HepG2 (cell line): ENCODE data around the gene SECISBP2L.

Source experiments
- ATF6 ChIP-seq: sonication (generic); formaldehyde crosslinking; conservative IDR thresholded peaks from 2 replicates; pipeline ENCODE4 v1.4.0; 2020; ENCODE audit warnings: missing genetic modification reagents
- BHLHE40 ChIP-seq: IDR thresholded peaks from 2 replicates; pipeline ENCODE4 v1.6.1; 2011; ENCODE audit warnings: low read length, improper control_type of control experiment
- CBFB ChIP-seq: sonication (generic); formaldehyde crosslinking; IDR thresholded peaks from 2 replicates; pipeline ENCODE4 v1.4.0; 2020; ENCODE audit warnings: missing genetic modification reagents
- CTCF ChIP-seq: sonication (generic); formaldehyde crosslinking; IDR thresholded peaks from 2 replicates; pipeline ENCODE4 v1.5.0; 2020; ENCODE audit warnings: mild to moderate bottlenecking, missing genetic modification reagents, moderate library complexity
- EP300 ChIP-seq, 3 experiments: sonication (generic) in 1 of 3; formaldehyde crosslinking in 1 of 3; IDR thresholded peaks; 2 replicates each; pipeline versions ENCODE4 v1.5.1 to v1.6.1; 2011 to 2020; ENCODE audit warnings: low read depth in 2 of 3, low read length in 2 of 3, borderline replicate concordance in 1 of 3, improper control_type of control experiment in 1 of 3, mild to moderate bottlenecking in 1 of 3, missing genetic modification reagents in 1 of 3, moderate library complexity in 1 of 3
- JUND ChIP-seq: sonication (generic); formaldehyde crosslinking; IDR thresholded peaks from 2 replicates; pipeline ENCODE4 v1.8.0; 2022; ENCODE audit warnings: mild to moderate bottlenecking, missing genetic modification reagents
- MAFF ChIP-seq: IDR thresholded peaks from 2 replicates; pipeline ENCODE4 v1.6.1; 2011; ENCODE audit warnings: low read depth, low read length, improper control_type of control experiment
- MAX ChIP-seq: IDR thresholded peaks from 2 replicates; pipeline ENCODE4 v1.6.1; 2012; ENCODE audit warnings: inconsistent platforms
- PBX3 ChIP-seq: sonication (generic); formaldehyde crosslinking; IDR thresholded peaks from 2 replicates; pipeline ENCODE4 v1.8.1; 2023; ENCODE audit warnings: missing genetic modification reagents, inconsistent platforms, borderline replicate concordance
- ZBTB7B ChIP-seq: sonication (generic); formaldehyde crosslinking; IDR thresholded peaks from 2 replicates; pipeline ENCODE4 v1.4.0; 2020; ENCODE audit warnings: missing genetic modification reagents
- ZNF34 ChIP-seq: sonication (generic); formaldehyde crosslinking; IDR thresholded peaks from 2 replicates; pipeline ENCODE4 v1.4.0; 2020; ENCODE audit warnings: mild to moderate bottlenecking, missing genetic modification reagents, borderline replicate concordance

- TF ChIP-seq PBX3 (CRISPR knock-in tag): no peak
- no peak for TF ChIP-seq ZBTB7B (CRISPR knock-in tag)
- TF ChIP-seq BHLHE40: no peak
- TF ChIP-seq EP300 (IDR thresholded peaks at IDR 0.05; ENCODE audit: low read depth in 2 of 2, low read length in 2 of 2): no peak
- TF ChIP-seq EP300 (CRISPR knock-in tag; IDR thresholded peaks at IDR 0.05; ENCODE audit: borderline replicate concordance): no peak
- TF ChIP-seq ZNF34 (CRISPR knock-in tag): no peak
- TF ChIP-seq MAFF: no peak
- TF ChIP-seq CTCF (CRISPR knock-in tag): no peak
- TF ChIP-seq MAX: no peak
- no peak for TF ChIP-seq CBFB (CRISPR knock-in tag)
- no peak for TF ChIP-seq JUND (CRISPR knock-in tag)
- TF ChIP-seq ATF6: no peak
Measured at GRCh38 chr15:48972750-48973503, 73.3 kb downstream of the SECISBP2L start.
